ENCODE results near the gene E2F7. TPM values are rescaled to one million over a fixed set of nuclear protein-coding genes. Genes with fewer than 3 reads are reported as not detected.

Gene E2F7
- total RNA-seq, 1 experiment from 2014 or later = 13.1 TPM

- POLR2A ChIA-PET = no interaction called here
- in situ Hi-C loops (cut with HindIII; ENCODE audit: low pct_unique_long_range_greater_than_20kb, low sequenced_read_pairs) = no loop called here
Measured at GRCh38 chr12:77102691-77103090, 37.3 kb upstream of the E2F7 start.

GRCh38 chr12:77102123-77102522 is 36.8 kb upstream of the E2F7 start:
- CTCF ChIA-PET = no interaction called here
- Histone ChIP-seq H3K27me3 (ENCODE audit: control insufficient read depth, insufficient read depth, low read length) (no peaks in the 10 kb centered on the region), H3K27ac (ENCODE audit: low read length) (no peak overlapping the region), H3K4me3 (ENCODE audit: low read depth in 2 of 2, low read length in 2 of 2) (no peak overlapping the region), H3K4me1 (ENCODE audit: control insufficient read depth, insufficient read depth, low read length) (peaks cover 2% of the 10 kb centered on the region; the same call in 1 of the 2 replicates), H3K36me3 (ENCODE audit: control insufficient read depth, insufficient read depth, low read length) (no peaks in the 10 kb centered on the region), H3K9me3 (ENCODE audit: control insufficient read depth, insufficient read depth, low read depth, low read length) (no peaks in the 10 kb centered on the region)
- ATAC-seq = no peak
- BruUV-seq (replicated peaks) = no TSS peak
- intact Hi-C loops (cut with micrococcal nuclease; ENCODE audit: unreplicated experiment) (no loop called here), in situ Hi-C loops (cut with HindIII; ENCODE audit: low pct_unique_long_range_greater_than_20kb, low sequenced_read_pairs) (no loop called here)
- POLR2A ChIA-PET = no interaction called here
- no peak for DNase-seq (ENCODE audit: low read depth, low spot score)
- TF ChIP-seq SIN3A (IDR thresholded peaks at IDR 0.05; ENCODE audit: borderline replicate concordance, insufficient read depth, low read depth, low read length) (no peak), TCF7L2 (IDR thresholded peaks at IDR 0.05; ENCODE audit: low read depth, low read length) (no peak), CTCF (IDR thresholded peaks at IDR 0.05) (no peak), REST (IDR thresholded peaks at IDR 0.05; ENCODE audit: insufficient read depth in 1 of 2, low read depth in 2 of 2, low read length in 1 of 2) (no peak)

More at GRCh38 chr12:77102691-77103090, 37.3 kb upstream of the E2F7 start:
- Histone ChIP-seq H3K4me1 (ENCODE audit: control insufficient read depth, insufficient read depth, low read length) (peaks cover 2% of the 10 kb centered on the region; the same call in 1 of the 2 replicates), H3K9me3 (ENCODE audit: control insufficient read depth, insufficient read depth, low read depth, low read length) (no peaks in the 10 kb centered on the region), H3K27me3 (ENCODE audit: control insufficient read depth, insufficient read depth, low read length) (no peaks in the 10 kb centered on the region), H3K4me3 (ENCODE audit: low read depth in 2 of 2, low read length in 2 of 2) (no peak overlapping the region), H3K27ac (ENCODE audit: low read length) (no peak overlapping the region), H3K36me3 (ENCODE audit: control insufficient read depth, insufficient read depth, low read length) (no peaks in the 10 kb centered on the region)
- no peak for DNase-seq (ENCODE audit: low read depth, low spot score)
- BruUV-seq (replicated peaks) = no TSS peak
- intact Hi-C loops (cut with micrococcal nuclease; ENCODE audit: unreplicated experiment) = no loop called here
- TF ChIP-seq POLR2AphosphoS5 (IDR thresholded peaks at IDR 0.05; ENCODE audit: low read depth, low read length) (no peak), TCF7L2 (IDR thresholded peaks at IDR 0.05; ENCODE audit: low read depth, low read length) (no peak), SIN3A (IDR thresholded peaks at IDR 0.05; ENCODE audit: borderline replicate concordance, insufficient read depth, low read depth, low read length) (no peak), REST (IDR thresholded peaks at IDR 0.05; ENCODE audit: insufficient read depth in 1 of 2, low read depth in 2 of 2, low read length in 1 of 2) (no peak), CTCF (IDR thresholded peaks at IDR 0.05) (no peak)
- ATAC-seq = 0 out of 2 replicates have a peak, but pooled peaks have one; percentile 62
- CTCF ChIA-PET = no interaction called here

All from Panc1 (cell line).